IPS-NIHi11 (cell line): ENCODE results near the gene MTNR1B.
A peak's percentile ranks its signal among the peaks of the same experiment; 100 is the strongest.

Source experiments
- DNase-seq: peaks from one replicate; pipeline ENCODE4 v3.0.0; 2012; ENCODE audit warnings: mixed read lengths, low spot score

Gene MTNR1B

DNA sequence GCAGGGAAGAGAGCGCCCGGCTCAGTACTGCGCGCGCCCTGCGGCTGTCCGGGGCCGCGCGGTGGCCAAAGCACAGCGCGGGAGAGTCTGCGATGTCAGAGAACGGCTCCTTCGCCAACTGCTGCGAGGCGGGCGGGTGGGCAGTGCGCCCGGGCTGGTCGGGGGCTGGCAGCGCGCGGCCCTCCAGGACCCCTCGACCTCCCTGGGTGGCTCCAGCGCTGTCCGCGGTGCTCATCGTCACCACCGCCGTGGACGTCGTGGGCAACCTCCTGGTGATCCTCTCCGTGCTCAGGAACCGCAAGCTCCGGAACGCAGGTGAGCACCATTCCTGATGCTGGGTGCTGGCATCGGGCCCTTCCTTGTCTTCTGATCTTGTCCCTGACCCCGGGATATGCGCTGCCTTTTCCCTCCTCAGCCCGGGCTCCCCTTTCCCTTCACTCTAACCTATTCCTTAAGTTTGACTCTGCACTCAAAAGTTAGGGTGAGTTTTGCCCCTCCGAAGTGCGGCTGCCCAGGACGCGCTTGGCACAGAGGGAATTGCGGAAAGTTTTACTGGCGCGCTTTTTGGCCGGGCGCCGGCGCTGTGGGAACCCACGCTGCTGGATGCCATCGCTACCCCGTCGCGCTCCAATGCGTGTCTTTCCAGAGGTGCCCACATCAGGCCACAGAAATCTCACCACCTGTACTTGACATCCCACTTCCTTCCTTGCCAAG lies at the start of gene MTNR1B:
TSS of gene MTNR1B (plus strand) at position 18 of the 714 bp plus-strand sequence. CDS start at position 93, 75 bp downstream.
- DNase-seq: peak; percentile 58

DNA sequence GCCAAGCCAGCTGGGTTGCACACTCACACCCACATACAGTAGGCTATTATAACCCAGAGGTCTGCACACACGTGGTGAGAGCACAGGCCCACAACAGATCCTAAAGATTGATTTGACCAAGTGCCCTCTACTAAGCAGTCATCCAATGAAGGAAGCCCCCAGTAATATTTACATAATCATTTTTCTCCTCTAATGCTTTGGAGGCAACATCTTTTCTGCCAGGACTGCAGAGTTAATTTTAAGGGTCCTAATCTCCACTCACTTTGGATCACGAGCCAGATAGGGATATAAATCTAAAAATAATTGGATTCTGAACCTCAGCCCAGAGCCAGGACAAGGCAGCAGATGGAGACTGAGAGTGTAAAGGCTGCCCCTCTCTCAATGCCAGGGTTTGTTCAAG lies 49.1 kb upstream of the MTNR1B start:
- no peak for DNase-seq

DNA sequence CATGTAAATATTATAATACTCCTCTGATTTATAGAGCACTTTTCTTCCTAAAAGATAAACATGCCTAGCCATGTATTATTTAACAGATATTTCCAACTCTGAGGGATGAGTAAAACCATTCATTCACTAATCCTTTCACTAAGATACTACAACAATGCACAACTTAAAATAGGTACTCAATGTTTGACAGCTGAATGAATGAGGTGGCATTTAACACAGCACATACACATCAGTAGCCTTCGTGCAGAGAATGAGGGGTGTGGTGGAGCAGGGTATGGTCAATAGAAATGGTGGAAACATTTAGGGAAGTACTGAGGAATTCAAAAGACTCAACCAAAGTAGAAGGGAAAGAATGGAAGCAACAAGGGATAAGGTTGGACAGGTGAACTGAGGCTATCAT lies 46.7 kb upstream of the MTNR1B start:
- DNase-seq: no peak

DNA sequence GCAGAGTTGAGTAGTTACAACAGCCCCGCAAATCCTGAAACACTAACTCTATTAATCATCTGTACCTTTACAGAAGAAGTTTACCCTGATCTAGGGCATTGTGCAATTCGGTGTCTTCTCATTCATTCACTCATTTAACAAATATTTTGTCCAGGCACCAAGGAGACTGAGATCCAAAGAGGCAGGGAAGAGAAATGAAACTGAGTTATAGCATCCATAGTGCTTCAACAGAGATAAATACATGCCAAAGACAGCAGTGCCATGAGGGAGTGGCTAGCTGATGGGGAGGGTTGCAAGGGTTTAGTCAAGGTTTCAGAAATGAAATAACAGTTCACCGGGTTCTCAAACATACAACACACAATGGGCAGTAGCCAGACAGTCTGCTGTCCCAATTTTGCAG lies 40.2 kb upstream of the MTNR1B start:
- no peak for DNase-seq

DNA sequence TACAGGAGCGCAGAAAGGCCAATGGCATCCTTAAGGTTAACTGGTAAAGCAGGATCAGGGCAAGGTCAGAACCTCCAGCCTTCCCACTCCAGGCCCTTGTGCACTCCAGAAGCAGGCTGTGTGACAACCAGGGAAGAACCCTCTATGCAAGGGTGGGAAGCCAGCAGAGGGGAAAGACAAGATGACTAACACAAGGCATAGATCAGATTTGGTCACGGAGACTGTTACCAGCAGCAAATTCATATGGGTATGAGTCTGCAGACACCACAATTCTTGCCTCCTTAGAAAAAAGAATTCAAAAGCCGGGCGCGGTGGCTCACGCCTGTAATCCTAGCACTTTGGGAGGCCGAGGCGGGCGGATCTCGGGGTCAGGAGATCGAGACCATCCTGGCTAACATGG lies 39.8 kb upstream of the MTNR1B start:
- no peak for DNase-seq

DNA sequence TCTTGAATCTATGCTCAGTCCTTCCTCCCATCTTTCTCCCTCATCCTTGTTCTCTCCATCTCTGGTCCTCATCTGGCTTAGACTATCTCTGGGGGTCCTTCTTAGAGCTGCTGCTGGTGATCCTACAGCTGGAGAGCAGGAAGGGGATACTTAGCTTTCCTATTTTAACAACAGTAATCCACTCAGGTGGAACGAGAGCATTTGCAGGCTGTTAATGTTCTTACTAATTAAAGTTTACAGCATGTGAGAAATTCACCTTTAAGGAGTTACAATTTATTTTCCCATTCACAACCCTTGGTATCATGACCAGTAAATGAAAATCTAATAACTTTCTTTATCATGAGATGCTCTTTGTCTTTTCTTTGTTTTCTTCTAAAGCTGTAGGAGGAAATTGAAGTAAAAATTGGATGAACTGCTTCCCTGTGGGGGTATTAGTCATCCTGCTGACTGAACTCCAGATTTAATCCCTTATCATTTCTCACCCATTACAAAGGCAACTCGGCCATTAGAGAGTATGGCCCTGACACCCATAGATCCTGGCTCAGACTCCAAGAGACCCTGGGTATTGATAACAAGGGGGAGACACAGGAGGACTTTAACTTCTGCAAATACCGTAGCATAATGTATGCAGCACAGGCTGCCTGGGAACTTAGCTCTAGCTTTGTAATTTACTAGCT lies 37.6 kb upstream of the MTNR1B start:
- no peak for DNase-seq

DNA sequence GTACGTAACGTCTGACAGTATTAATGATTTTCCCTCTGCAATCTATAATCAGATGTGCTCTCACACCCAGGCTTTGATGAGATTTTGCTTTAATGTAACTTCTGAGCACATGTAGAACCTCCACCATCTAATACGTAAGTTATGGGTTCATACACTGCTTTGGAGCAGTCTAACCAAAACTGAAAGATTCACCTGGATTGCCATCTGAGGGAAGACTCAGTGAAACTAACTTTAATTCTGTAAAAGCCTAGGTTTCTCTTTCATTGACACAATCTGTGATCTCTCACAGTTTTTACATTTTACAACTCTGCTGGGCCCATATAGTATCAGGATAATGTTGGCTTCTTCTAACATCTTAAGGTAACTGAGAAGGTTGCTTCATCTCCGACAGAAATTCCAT lies 30.1 kb upstream of the MTNR1B start:
- no peak for DNase-seq

DNA sequence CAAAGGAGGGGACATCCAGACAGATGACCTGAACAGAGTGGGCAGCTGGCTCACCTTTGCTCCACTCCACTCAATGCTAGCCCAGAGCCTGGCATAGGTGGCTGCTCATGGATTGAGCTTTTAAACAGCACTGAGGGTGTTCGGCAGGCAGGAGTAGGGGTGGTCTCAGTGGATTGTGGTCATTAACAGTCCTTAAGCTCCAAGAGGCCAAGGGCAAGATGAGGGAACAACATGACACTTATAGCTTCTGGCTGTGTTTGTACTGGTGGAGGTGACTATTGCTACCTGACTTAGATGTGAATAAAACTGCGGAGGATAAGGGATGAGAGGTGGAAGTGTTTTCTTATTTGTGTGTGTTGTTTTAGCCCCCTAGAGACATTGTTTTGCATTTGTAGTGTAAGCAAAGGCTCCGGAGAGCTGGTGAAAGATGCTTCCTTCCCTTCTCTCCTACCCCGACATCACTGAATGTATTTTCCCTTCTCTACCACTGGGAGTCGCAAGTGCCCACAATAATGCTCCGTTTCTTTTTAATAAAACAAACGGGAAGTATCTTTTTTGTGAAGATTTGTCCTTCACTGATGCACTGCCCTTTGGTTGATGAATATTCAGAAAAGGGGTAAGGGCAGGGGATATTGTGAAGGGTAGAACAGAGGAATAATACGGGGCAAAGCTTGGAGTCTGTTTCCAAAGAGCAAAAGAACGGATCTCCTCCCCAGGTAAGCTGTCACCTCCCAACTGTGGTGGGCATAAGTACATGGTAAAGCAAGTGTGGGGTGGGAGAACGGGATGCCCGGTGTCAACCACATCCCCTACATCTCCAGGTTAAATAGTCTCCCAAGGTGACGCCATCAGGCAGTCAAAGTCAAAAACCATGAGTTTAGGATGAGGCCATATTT lies 27.5 kb upstream of the MTNR1B start:
- peak; percentile 72 for DNase-seq

DNA sequence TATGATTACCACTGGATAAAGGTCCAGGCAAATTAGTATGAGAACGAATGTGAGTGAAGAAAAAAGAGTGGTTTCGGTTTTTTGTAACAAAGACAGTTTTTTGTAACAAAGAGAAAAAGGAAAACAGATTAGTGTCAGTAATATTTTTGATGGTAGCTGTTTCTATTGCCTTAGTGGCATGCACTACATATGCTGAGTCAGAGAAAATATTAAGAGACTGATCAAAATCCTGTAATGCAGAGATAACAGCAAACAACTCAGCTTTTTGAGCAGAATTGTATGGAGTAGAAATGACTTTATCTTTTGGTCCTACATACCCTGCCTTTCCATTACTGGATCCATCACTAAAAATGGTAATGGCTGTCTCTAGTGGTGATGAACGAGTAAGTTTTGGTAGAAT lies 22.7 kb upstream of the MTNR1B start:
- DNase-seq: no peak

DNA sequence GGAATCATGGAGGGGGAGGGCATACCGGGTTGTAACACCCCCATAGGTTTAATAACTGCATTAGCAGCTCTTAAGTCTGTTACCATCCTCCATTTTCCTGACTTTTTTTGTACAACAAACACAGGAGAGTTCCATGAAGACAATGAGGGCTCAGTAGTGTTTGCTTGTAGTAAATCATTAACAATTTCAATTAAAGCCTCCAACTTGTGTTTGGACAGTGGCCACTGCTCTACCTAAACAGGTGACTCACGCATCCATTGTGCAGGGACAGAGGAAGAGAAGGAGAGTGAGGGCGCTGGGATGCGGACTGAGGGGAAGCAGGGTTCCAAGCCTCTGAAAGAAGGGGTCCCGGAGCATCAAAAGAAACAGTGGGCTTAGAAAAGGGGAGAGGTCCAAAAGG lies 21.3 kb upstream of the MTNR1B start:
- no peak for DNase-seq

DNA sequence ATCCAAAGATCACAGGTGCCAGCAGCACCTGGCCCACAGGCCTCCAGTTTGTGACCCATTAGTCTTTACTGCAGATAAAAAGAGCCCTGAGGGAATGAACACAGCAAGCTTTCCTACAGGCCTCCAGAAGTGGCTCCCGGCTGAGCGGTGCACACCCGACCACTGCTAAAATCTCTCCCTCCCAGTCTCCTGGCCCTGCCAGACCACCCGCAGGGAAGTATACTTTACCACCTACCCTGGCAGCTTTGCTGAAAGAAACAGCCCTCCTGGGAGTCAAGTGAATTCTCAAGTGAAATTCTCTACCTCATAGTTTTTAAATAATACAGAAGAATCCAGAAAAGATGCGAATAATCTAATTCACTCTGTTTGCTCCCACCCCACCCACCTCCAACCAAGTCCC lies 15.4 kb upstream of the MTNR1B start:
- no peak for DNase-seq

DNA sequence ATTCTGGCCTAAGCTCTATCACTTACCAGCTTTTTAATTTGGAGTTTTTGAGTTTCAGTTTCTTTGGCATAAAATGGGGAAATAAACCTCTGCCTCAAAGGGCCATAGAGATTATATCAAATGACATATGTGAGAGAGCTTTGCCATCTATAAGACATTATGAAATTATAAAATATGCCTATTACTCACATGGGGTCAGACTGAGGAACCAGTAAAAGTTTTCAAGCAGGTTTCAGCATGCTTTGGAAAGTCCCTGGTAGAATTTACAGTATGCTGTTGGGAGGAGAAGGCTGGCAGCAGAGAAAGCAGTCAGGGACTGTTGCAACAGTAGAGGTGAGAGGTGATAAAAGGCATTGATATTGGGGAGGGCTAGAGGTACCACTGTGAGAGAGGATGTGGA lies 13.6 kb upstream of the MTNR1B start:
- DNase-seq: no peak

DNA sequence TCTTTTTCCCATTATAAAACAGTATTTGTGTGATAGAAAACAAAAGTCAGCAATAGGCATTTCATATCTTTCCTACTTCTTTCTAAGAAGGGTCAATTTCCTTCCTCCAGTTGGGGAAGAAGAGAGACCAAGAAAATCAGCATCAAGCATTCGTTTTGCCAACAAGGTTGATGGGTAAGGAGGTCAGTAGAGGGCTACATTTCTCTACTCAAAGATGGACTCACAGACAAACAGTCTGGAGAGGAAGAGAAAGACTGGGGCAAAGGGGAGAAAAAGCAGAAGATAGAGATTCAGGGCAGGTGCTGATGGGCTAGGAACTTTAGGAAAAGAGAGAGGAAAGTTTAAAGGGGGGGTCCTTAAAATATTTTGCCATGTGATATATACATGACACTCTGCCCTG lies 8.6 kb upstream of the MTNR1B start:
- no peak for DNase-seq

DNA sequence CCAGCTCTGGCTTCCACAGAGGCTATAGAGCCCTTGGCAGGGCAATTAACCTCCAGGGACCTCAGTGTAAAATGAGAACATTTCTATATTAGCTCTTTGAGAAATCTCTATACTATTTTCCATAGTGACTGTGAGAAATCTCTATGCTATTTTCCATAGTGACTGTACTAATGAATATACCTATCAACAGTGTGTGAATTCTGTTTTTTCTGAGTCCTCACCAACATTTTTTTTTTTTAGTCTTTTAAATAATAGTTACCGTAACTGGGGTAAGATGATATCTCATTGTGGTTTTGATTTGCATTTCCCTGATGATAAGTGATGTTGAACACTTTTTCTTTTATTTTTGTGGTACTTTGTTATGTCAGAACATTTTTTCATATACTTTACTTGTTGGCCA lies 7.0 kb upstream of the MTNR1B start:
- DNase-seq: no peak

DNA sequence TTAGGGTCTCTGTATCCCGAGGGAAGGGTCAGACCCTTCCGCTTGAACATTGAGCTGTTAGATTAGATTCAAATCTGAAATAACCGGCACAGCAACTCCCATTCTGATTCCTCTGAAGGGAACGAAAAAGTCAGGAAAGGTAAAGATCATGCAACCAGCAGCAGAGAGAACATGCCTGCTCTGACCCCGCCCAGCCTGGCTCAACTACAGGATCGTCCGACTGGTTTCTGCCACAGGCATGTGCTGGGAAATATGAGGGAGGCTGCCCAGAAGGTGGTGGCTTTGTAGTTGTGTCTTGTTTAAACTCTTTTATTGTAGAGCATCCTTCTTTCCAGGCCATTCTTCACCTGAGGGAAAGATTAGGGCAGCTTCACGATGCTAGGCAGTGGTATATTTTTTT lies 5.0 kb upstream of the MTNR1B start:
- no peak for DNase-seq

DNA sequence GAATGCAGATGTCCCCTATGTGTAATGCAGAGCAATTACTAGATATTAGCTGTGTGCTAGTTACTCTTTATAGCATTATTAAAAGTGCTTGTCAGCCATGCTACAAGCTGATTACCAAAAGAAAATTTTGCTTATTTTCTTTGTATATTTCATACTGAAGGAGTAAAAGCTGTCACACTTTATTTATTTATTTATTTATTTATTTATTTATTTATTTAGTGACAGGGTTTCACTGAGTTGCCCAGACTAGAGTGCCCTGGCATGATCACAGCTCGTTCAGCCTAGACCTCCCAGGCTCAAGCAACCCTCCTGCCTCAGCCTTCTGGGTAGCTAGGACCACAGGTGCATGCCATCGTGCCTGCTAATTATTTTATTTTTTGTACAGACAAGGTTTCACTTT lies 4.3 kb upstream of the MTNR1B start:
- DNase-seq: no peak

DNA sequence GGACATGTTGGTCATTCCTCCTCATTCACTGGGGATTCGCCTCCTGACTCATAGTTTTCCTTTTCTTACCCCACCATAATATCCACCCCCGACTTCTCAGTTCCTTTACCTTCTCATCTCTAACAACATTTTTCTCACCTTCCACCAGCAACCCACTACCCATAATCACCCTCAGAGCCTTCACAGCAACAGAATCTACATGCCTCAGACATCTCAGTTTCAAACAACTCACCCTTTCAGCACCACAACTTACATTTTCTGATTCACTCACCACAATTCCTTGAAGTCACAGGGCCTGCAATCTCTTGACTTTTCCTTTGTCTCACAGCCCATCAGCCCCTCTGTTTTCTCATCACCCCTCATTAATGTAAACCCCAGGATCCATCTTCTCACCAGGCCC lies 2.3 kb upstream of the MTNR1B start:
- no peak for DNase-seq

DNA sequence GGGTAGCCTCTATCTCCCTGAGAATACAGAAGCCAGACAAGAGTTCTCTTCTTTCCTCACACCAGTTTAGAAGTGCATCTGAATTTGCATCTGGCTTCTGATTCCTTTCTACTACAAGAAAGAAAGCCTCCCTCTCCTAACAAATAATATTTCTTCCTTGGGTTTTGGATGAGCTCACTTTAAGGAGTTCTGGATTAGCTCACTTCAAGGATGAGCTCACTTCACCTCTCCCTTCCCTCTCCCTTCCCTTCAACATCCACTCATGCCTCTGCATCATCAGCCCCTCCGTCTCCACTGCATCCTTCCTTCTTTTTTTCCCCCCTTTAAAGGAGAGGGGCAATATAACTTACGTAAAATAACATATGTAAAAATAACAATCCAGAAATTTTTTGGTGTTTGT lies 1.6 kb upstream of the MTNR1B start:
- no peak for DNase-seq

DNA sequence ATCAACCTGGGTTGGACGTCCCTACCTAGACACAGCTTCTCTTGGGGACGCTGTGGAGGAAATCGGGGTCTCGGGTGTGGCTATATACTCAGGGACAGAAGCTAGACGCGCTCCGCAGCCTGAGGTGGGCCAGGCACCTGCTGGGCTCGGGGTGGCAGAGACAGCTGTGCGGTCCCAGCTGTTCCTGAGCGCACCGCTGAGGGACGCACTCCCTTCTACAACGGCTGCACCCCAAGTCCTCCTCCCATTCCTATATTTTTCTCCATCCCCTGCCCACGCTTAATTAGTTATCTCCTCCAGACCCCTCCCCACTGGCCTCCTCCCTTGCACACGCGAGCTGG lies 188 bp upstream of the MTNR1B start:
- no peak for DNase-seq

DNA sequence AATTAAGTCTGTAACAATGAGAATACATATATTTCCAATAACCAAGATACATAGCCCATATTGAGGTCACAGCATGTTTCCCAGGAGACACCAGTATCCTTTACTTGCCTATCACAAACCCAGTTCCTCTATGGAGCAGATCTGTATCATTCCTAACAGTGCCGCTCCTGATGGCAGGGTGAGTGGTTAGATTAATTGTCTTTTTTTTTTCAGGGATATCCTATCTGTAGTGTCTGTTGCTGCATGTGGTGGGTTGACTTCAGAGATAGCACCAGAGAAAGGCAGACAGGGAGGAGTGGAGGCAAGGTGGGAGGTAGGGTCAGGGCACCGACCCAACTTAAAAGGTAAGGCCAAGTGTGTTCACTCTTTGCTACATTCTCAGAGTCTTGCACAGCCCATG lies 2.8 kb downstream of the MTNR1B start:
- DNase-seq: no peak

DNA sequence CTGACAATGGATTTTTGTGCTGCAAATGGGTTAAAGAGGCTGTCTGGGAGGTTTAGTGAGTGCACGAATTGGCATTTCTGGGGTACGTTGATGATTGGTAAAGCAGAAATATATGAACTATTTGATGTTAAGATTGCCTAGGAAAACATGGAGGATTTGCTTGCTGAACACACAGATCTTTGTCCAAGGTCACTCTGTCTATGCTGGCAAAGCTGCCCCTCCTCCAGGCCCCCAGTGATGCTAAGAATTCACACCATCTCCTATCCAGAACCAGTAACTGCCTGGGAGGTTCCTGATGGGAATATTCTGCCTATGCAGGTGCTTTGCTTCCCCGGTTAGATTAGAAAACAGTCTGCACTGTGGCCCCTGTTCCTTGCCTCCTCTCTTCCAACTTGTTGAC lies 5.8 kb downstream of the MTNR1B start:
- no peak for DNase-seq

DNA sequence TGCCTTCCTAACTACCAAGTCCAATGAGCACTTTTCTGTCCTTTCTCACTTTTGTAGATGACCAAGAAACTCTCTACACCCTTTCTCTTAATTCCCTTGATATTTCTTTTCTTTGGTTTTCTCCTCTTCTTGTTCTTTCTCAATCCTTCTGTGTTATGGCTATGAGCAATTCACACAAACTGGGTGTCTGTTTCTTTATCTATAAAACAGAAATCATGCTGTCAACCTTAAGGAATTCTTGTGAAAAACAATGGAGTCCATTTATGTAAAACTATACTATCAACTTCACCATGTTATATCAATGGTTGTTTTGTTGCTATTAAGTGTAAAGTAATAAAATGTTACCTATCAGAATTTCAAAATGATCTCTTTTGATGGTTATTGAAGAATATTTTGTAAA lies 7.2 kb downstream of the MTNR1B start:
- no peak for DNase-seq

DNA sequence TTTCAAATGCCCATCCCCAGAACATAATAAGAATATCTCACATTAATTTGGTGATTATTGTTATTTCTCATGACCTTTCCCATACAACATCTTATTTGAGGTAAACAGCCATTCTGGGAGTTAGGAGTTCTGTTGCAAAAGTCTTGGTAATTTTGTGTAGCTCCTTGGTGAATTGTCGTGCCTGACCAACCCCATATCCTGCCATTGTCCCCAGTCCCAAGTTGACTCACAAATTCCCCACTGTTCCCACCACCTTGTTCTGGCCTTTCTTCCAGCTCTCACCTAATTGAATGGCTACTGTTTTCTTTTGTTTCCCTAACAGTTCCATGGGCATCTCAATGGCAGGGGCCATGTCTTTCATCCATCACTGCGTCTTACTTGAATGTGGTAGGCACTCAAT lies 8.0 kb downstream of the MTNR1B start:
- DNase-seq: no peak
